GM18505 (cell line): ENCODE data around the gene APBB2.
"Not testable (repeated sequence)": the region's sequence is repeated elsewhere in the genome, so short reads cannot be mapped to it uniquely, and the experiment has no call there.

Experiments
- ATAC-seq: cut with Tn5 transposase; IDR thresholded peaks from one replicate; pipeline ENCODE4 v1.9.1; 2021; ENCODE audit not compliant: unreplicated experiment
- POLR2A ChIP-seq: IDR thresholded peaks from 4 replicates; pipeline ENCODE4 v1.6.1; 2011; ENCODE audit warnings: borderline replicate concordance; ENCODE audit not compliant: insufficient read depth, insufficient read length; ENCODE audit errors: extremely low read depth

The APBB2 gene

GRCh38 chr4:40940756-40941155 is 273.6 kb downstream of the APBB2 start:
- TF ChIP-seq POLR2A = no peak
- no peak for ATAC-seq

- no peak for TF ChIP-seq POLR2A
- ATAC-seq = no peak
These were observed 274.0 kb downstream of the APBB2 start for GRCh38 chr4:40940317-40940741.

GRCh38 chr4:40939856-40940255 is 274.5 kb downstream of the APBB2 start:
- ATAC-seq = no peak
- TF ChIP-seq POLR2A = no peak

- TF ChIP-seq POLR2A = no peak
- no peak for ATAC-seq
These were observed 276.0 kb downstream of the APBB2 start for GRCh38 chr4:40938337-40938736.

GRCh38 chr4:40937140-40937725 is 277.1 kb downstream of the APBB2 start:
- no peak for TF ChIP-seq POLR2A
- ATAC-seq = no peak

- no peak for TF ChIP-seq POLR2A
- no peak for ATAC-seq
These were observed 279.7 kb downstream of the APBB2 start for GRCh38 chr4:40934676-40935075.

GRCh38 chr4:40933272-40934053 is 280.9 kb downstream of the APBB2 start:
- TF ChIP-seq POLR2A = no peak
- no peak for ATAC-seq

GRCh38 chr4:40931841-40932240 is 282.5 kb downstream of the APBB2 start:
- ATAC-seq = no peak
- no peak for TF ChIP-seq POLR2A

- no peak for ATAC-seq
These were observed 283.1 kb downstream of the APBB2 start for GRCh38 chr4:40931238-40931637.

GRCh38 chr4:40927074-40927473 is 287.3 kb downstream of the APBB2 start:
- no peak for TF ChIP-seq POLR2A

More at GRCh38 chr4:40931238-40931637, 283.1 kb downstream of the APBB2 start:
- no peak for TF ChIP-seq POLR2A

GRCh38 chr4:40924793-40925117 is 289.6 kb downstream of the APBB2 start:
- no peak for ATAC-seq
- TF ChIP-seq POLR2A = no peak

More at GRCh38 chr4:40927074-40927473, 287.3 kb downstream of the APBB2 start:
- no peak for ATAC-seq

- ATAC-seq = no peak
These were observed 290.1 kb downstream of the APBB2 start for GRCh38 chr4:40924096-40924792.

GRCh38 chr4:40923316-40924095 is 290.8 kb downstream of the APBB2 start:
- ATAC-seq = no peak

More at GRCh38 chr4:40924096-40924792, 290.1 kb downstream of the APBB2 start:
- TF ChIP-seq POLR2A = no peak

GRCh38 chr4:40919976-40920375 is 294.4 kb downstream of the APBB2 start:
- not testable (repeated sequence) for ATAC-seq

More at GRCh38 chr4:40923316-40924095, 290.8 kb downstream of the APBB2 start:
- no peak for TF ChIP-seq POLR2A

- ATAC-seq = no peak
- TF ChIP-seq POLR2A = no peak
These were observed 296.0 kb downstream of the APBB2 start for GRCh38 chr4:40918330-40918729.
